B cell (primary cell): ENCODE data around the gene PPP6R2. TPM values are rescaled to one million over a fixed set of nuclear protein-coding genes. Genes with fewer than 3 reads are reported as not detected.
A peak's percentile ranks its signal among the peaks of the same experiment; 100 is the strongest.

Source experiments
- ATAC-seq: fragments of 200-7000 bp; cut with Tn5 transposase; one replicate; pipeline ENCODE4 v1.10.0; 2021; ENCODE audit warnings: low read depth, mild to moderate bottlenecking, moderate number of reproducible peaks, moderate library complexity
- CTCF ChIA-PET: fragments of 350-600 bp; sonication (Branson Sonifier 250); formaldehyde crosslinking; loops from one replicate; lab custom pipeline; 2021; ENCODE audit warnings: antibody characterized with exemption, inconsistent platforms; lab: Charles Lee
- POLR2A ChIA-PET: fragments of 350-600 bp; sonication (Branson Sonifier 250); formaldehyde crosslinking; loops from one replicate; lab custom pipeline; 2021; ENCODE audit warnings: antibody characterized with exemption; lab: Charles Lee
- DNase-seq: peaks from one replicate; pipeline ENCODE4 v3.0.0; 2013
- H2AFZ ChIP-seq: 2 replicates; pipeline ENCODE4 v1.6.1; 2012; ENCODE audit warnings: mild to moderate bottlenecking, low read depth, low read length; ENCODE audit not compliant: insufficient read depth, poor library complexity, severe bottlenecking
- H3K27ac ChIP-seq, 2 donors: 1 replicate in 1 of 2; 2 replicates in 1 of 2; pipeline ENCODE4 v1.5.1; 2012 to 2013; ENCODE audit warnings: low read length in 2 of 2, mild to moderate bottlenecking in 2 of 2, moderate library complexity in 1 of 2
- H3K27me3 ChIP-seq, 4 experiments: fragments of 200-600 bp in 1 of 4; sonication (generic) in 1 of 4; replicated peaks in 1 of 4; 1 replicate in 2 of 4; 2 replicates in 2 of 4; pipeline versions ENCODE4 v1.6.1 to v1.7.0; 2013 to 2016; ENCODE audit warnings: low read length in 3 of 4, mild to moderate bottlenecking in 2 of 4, mixed read lengths in 1 of 4, moderate library complexity in 1 of 4; ENCODE audit not compliant: insufficient read depth in 4 of 4, control insufficient read depth in 3 of 4; ENCODE audit errors: control extremely low read depth in 1 of 4
- H3K36me3 ChIP-seq, 2 experiments: replicated peaks in 1 of 2; 1 replicate in 1 of 2; 2 replicates in 1 of 2; pipeline versions ENCODE4 v1.6.1 to v1.7.1; 2013; ENCODE audit warnings: low read length in 1 of 2; ENCODE audit not compliant: insufficient read depth in 2 of 2, control insufficient read depth in 1 of 2; ENCODE audit errors: control extremely low read depth in 1 of 2, extremely low read depth in 1 of 2
- H3K4me1 ChIP-seq, 2 donors: fragments of 200-600 bp in 1 of 2; sonication (generic) in 1 of 2; 1 replicate in 1 of 2; 2 replicates in 1 of 2; pipeline versions ENCODE4 v1.5.1 to v1.6.1; 2013 to 2017; ENCODE audit warnings: low read length in 2 of 2; ENCODE audit not compliant: control insufficient read depth in 2 of 2, insufficient read depth in 2 of 2
- H3K4me2 ChIP-seq: replicated peaks from 2 replicates; pipeline ENCODE3; 2012; ENCODE audit warnings: mild to moderate bottlenecking, low read depth, low read length; ENCODE audit not compliant: poor library complexity, severe bottlenecking
- H3K4me3 ChIP-seq, 5 experiments: fragments of 200-600 bp in 1 of 5; sonication (generic) in 1 of 5; 1 replicate in 3 of 5; 2 replicates in 2 of 5; pipeline versions ENCODE4 v1.5.1 to v1.7.0; 2011 to 2016; ENCODE audit warnings: low read length in 4 of 5, mild to moderate bottlenecking in 4 of 5, low read depth in 2 of 5, control low read depth in 1 of 5, moderate library complexity in 1 of 5; ENCODE audit not compliant: insufficient read depth in 1 of 5; ENCODE audit errors: control extremely low read depth in 1 of 5, extremely low read depth in 1 of 5
- H3K79me2 ChIP-seq: fragments of 200-600 bp; sonication (generic); one replicate; pipeline ENCODE4 v1.6.0; 2016; ENCODE audit warnings: low read length; ENCODE audit not compliant: control insufficient read depth, insufficient read depth
- H3K9ac ChIP-seq: fragments of 200-600 bp; sonication (generic); 2 replicates; pipeline ENCODE4 v1.6.1; 2017; ENCODE audit warnings: mild to moderate bottlenecking, low read length, moderate library complexity
- H3K9me3 ChIP-seq, 3 donors: one replicate each; pipeline versions ENCODE4 v1.6.1 to v1.7.1; 2013; ENCODE audit warnings: low read length in 2 of 3; ENCODE audit not compliant: control insufficient read depth in 2 of 3, insufficient read depth in 1 of 3; ENCODE audit errors: control extremely low read depth in 1 of 3
- H4K20me1 ChIP-seq: 2 replicates; pipeline ENCODE4 v1.6.0; 2012; ENCODE audit warnings: mild to moderate bottlenecking, low read length; ENCODE audit not compliant: insufficient read depth, control insufficient read depth, poor library complexity, severe bottlenecking
- H3K27ac Mint-ChIP-seq: one replicate; pipeline ENCODE4 v1.8.0; 2021; ENCODE audit warnings: mixed read lengths
- H3K27me3 Mint-ChIP-seq: one replicate; pipeline ENCODE4 v1.8.0; 2021; ENCODE audit warnings: mixed read lengths
- H3K4me1 Mint-ChIP-seq: one replicate; pipeline ENCODE4 v1.8.0; 2021; ENCODE audit warnings: mixed read lengths
- H3K4me3 Mint-ChIP-seq: one replicate; pipeline ENCODE4 v1.8.0; 2021; ENCODE audit warnings: mixed read lengths
- H3K9me3 Mint-ChIP-seq: one replicate; pipeline ENCODE4 v1.8.0; 2022; ENCODE audit warnings: mixed read lengths; ENCODE audit not compliant: insufficient read depth
- EZH2 ChIP-seq: IDR thresholded peaks from 2 replicates; pipeline ENCODE4 v1.6.1; 2012; ENCODE audit warnings: borderline replicate concordance, low read depth, mild to moderate bottlenecking, moderate library complexity, low read length; ENCODE audit not compliant: insufficient read depth, poor library complexity, severe bottlenecking
- WGBS: methylation state at CpG from one replicate; pipeline ENCODE4 v1.1.5; 2013; ENCODE audit warnings: missing lambda C conversion rate; ENCODE audit not compliant: insufficient coverage; 5-methylcytosine and 5-hydroxymethylcytosine counted together
- intact Hi-C: fragments of 100-400 bp; cut with micrococcal nuclease; formaldehyde crosslinking; loops from one replicate; pipeline ENCODE4 v1.10.0; 2022
- polyA plus RNA-seq: library from polyadenylated mRNA; depleted of rRNA; stranded (reverse); fragments of >200 nt; gene quantifications from 2 replicates; pipeline ENCODE4 v1.2.3, GENCODE V29; 2012
- total RNA-seq, 2 donors: library from RNA; stranded (reverse); fragments of 120-200 nt in 1 of 2; gene quantifications; 1 replicate in 1 of 2; 2 replicates in 1 of 2; pipeline versions ENCODE4 v1.2.3 to v1.2.4, GENCODE V29; 2013 to 2022
- TF ChIP-seq, protein P1 (sequence below): fragments of 200-600 bp; IDR thresholded peaks from one replicate; pipeline ENCODE4 v1.8.0; 2022; ENCODE audit warnings: antibody characterized with exemption, mild to moderate bottlenecking

PPP6R2 gene
- total and polyA plus RNA-seq, 2 donors (not counting 1 experiment from before 2014, with no cell fraction given), result 91.4 to 98.7 TPM

DNA sequence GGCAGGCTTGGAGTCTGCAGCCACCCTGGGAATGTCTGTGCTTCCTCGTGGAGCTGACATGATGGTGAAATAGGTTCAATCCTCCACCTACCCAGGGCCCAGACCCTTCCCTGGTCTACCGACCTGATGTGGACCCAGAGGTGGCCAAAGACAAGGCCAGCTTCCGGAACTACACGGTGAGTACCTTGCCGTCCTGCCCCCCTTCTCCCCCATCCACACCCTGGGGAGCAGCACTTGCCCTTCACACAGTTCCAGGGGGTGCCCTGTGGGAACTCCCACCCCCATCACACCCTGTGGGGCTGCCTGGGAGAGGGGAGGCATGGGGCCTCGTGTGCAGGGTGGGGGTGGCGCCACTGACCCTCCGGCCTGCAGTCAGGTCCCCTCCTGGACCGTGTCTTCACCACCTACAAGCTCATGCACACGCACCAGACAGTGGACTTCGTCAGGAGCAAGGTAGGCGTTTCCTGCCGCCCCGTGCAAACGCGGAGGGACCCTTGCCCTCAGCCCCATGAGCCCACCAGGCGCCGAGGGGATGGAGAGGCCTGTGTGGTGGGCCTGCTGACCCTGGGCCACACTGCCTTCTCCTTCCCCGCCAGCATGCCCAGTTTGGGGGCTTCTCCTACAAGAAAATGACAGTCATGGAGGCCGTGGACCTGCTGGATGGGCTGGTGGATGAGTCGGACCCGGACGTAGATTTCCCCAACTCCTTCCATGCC lies 144.3 kb downstream of the PPP6R2 start:
- peaks cover 0 to 15% (median 2%) of the 10 kb centered on the region in 4 experiments for H3K27me3 ChIP-seq
- peak overlapping the region; percentile 17 for H3K4me2 ChIP-seq
- ATAC-seq, result no peak
- CTCF ChIA-PET, result interaction anchor here (1.1 to 2.0 kb wide), 2 partner anchors 38 to 159 kb away, joined by 3 to 4 read pairs; partner anchors contain the start of gene SCO2
- peaks cover 5% of the 10 kb centered on the region for H4K20me1 ChIP-seq
- H3K4me1 ChIP-seq, result peaks cover 13 to 27% of the 10 kb centered on the region in 2 donors
- H3K9me3 ChIP-seq, result no peaks in the 10 kb centered on the region
- no peaks in the 10 kb centered on the region for H3K9me3 Mint-ChIP-seq
- POLR2A ChIA-PET, result no interaction called here
- no peak overlapping the region for H3K27ac ChIP-seq
- no peak overlapping the region for H3K4me3 ChIP-seq
- intact Hi-C loops, result no loop called here
- 87% methylated on average over 14 of the region's 23 CpGs for WGBS
- H3K36me3 ChIP-seq, result no peaks in the 10 kb centered on the region
- H3K9ac ChIP-seq, result no peak overlapping the region
- peaks cover 4% of the 10 kb centered on the region for H3K79me2 ChIP-seq
- H3K27ac Mint-ChIP-seq, result no peak overlapping the region
- no peak overlapping the region for H3K4me3 Mint-ChIP-seq
- TF ChIP-seq, protein P1, sequence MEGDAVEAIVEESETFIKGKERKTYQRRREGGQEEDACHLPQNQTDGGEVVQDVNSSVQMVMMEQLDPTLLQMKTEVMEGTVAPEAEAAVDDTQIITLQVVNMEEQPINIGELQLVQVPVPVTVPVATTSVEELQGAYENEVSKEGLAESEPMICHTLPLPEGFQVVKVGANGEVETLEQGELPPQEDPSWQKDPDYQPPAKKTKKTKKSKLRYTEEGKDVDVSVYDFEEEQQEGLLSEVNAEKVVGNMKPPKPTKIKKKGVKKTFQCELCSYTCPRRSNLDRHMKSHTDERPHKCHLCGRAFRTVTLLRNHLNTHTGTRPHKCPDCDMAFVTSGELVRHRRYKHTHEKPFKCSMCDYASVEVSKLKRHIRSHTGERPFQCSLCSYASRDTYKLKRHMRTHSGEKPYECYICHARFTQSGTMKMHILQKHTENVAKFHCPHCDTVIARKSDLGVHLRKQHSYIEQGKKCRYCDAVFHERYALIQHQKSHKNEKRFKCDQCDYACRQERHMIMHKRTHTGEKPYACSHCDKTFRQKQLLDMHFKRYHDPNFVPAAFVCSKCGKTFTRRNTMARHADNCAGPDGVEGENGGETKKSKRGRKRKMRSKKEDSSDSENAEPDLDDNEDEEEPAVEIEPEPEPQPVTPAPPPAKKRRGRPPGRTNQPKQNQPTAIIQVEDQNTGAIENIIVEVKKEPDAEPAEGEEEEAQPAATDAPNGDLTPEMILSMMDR, result no peak
- TF ChIP-seq EZH2, result no peak
- H3K27me3 Mint-ChIP-seq, result no peaks in the 10 kb centered on the region
- peaks cover 22% of the 10 kb centered on the region for H3K4me1 Mint-ChIP-seq
- H2AFZ ChIP-seq, result no peak overlapping the region
- DNase-seq, result no peak

DNA sequence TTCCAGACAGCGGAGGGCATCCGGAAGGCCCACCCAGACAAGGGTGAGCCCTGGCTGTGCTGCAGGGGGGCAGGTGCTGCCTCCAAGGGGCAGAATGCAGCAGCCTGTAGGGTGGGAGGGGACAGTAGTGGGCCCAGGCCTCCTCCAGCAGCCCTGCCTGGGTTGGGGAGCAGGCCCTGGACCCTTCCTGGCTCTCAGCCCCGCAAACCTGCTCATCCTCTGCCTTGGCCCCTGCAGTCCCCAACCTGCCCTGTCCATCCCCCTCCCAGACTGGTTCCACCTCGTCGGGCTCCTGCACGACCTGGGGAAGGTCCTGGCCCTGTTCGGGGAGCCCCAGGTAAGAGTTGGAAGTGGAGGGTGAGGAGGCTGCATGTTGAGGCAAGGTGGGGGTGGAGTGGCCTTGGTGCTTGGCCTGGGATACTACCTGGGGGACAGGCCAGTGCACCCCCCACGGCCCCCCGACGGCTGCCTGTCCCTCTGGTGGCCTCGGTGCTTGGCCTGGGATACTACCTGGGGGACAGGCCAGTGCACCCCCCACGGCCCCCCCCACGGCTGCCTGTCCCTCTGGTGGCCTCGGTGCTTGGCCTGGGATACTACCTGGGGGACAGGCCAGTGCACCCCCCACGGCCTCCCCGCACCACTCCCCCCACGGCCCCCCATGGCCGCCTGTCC lies 145.0 kb downstream of the PPP6R2 start:
- Mint-ChIP-seq H3K27ac (no peak overlapping the region), H3K4me1 (peaks cover 22% of the 10 kb centered on the region), H3K4me3 (no peak overlapping the region), H3K27me3 (no peaks in the 10 kb centered on the region), H3K9me3 (no peaks in the 10 kb centered on the region)
- H2AFZ ChIP-seq, result no peak overlapping the region
- H3K9me3 ChIP-seq, result no peaks in the 10 kb centered on the region
- TF ChIP-seq, protein P1, result no peak
- peaks cover 13 to 22% of the 10 kb centered on the region in 2 donors for H3K4me1 ChIP-seq
- H3K27ac ChIP-seq, result no peak overlapping the region
- 86% methylated on average over 11 of the region's 18 CpGs for WGBS
- H3K4me2 ChIP-seq, result no peak overlapping the region
- no peaks in the 10 kb centered on the region for H4K20me1 ChIP-seq
- DNase-seq (no peak), ATAC-seq (no peak)
- H3K36me3 ChIP-seq, result no peaks in the 10 kb centered on the region
- H3K4me3 ChIP-seq, result no peak overlapping the region
- intact Hi-C loops, result no loop called here
- peaks cover 4% of the 10 kb centered on the region for H3K79me2 ChIP-seq
- peaks cover 0 to 8% (median 0%) of the 10 kb centered on the region in 4 experiments for H3K27me3 ChIP-seq
- ChIA-PET CTCF (no interaction called here), POLR2A (no interaction called here)
- no peak overlapping the region for H3K9ac ChIP-seq
